MM.1S (cell line): ENCODE measurements around the gene CREB5.

ENCODE experiments used
- DNase-seq: peaks from one replicate; pipeline ENCODE4 v3.0.0-alpha.2; 2015
- H2AFZ ChIP-seq: fragments of 300-600 bp; sonication (generic); 2 replicates; pipeline ENCODE4 v1.6.0; 2016; ENCODE audit warnings: antibody characterized with exemption, low read length
- H3F3A ChIP-seq: fragments of 300-600 bp; sonication (generic); 2 replicates; pipeline ENCODE4 v1.6.1; 2016; ENCODE audit warnings: mild to moderate bottlenecking, antibody characterized with exemption, low read length, moderate library complexity, mixed read lengths; ENCODE audit not compliant: insufficient read depth
- H3K27ac ChIP-seq: fragments of 300-600 bp; sonication (generic); 2 replicates; pipeline ENCODE4 v1.5.1; 2016; ENCODE audit warnings: mild to moderate bottlenecking, low read length
- H3K27me3 ChIP-seq: fragments of 300-600 bp; sonication (generic); replicated peaks from 2 replicates; pipeline ENCODE4 v1.6.0; 2016; ENCODE audit warnings: low read length; ENCODE audit not compliant: insufficient read depth
- H3K36me3 ChIP-seq: fragments of 300-600 bp; sonication (generic); replicated peaks from 2 replicates; pipeline ENCODE4 v1.6.1; 2016; ENCODE audit warnings: mild to moderate bottlenecking, low read length, mixed read lengths; ENCODE audit not compliant: insufficient read depth
- H3K4me1 ChIP-seq: fragments of 300-600 bp; sonication (generic); 2 replicates; pipeline ENCODE4 v1.6.1; 2016; ENCODE audit warnings: low read length, mixed read lengths
- H3K4me2 ChIP-seq: fragments of 300-600 bp; sonication (generic); 2 replicates; pipeline ENCODE4 v1.6.0; 2016; ENCODE audit warnings: low read depth, low read length
- H3K4me3 ChIP-seq: fragments of 300-600 bp; sonication (generic); 2 replicates; pipeline ENCODE4 v1.5.1; 2016; ENCODE audit warnings: low read length, mixed read lengths
- H3K79me2 ChIP-seq: fragments of 300-600 bp; sonication (generic); 2 replicates; pipeline ENCODE4 v1.6.1; 2016; ENCODE audit warnings: mixed run types, low read length, mixed read lengths
- H3K9ac ChIP-seq: fragments of 300-600 bp; sonication (generic); 2 replicates; pipeline ENCODE4 v1.6.1; 2016; ENCODE audit warnings: low read length, mixed read lengths
- H3K9me2 ChIP-seq: fragments of 300-600 bp; sonication (generic); replicated peaks from 2 replicates; pipeline ENCODE4 v1.6.1; 2016; ENCODE audit warnings: mild to moderate bottlenecking, low read length, mixed read lengths; ENCODE audit not compliant: insufficient read depth
- H3K9me3 ChIP-seq: fragments of 300-600 bp; sonication (generic); replicated peaks from 2 replicates; pipeline ENCODE4 v1.6.1; 2016; ENCODE audit warnings: mild to moderate bottlenecking, low read length, mixed read lengths; ENCODE audit not compliant: insufficient read depth
- H4K20me1 ChIP-seq: fragments of 300-600 bp; sonication (generic); 2 replicates; pipeline ENCODE4 v1.6.1; 2016; ENCODE audit warnings: mild to moderate bottlenecking, low read length, moderate library complexity, mixed read lengths; ENCODE audit not compliant: insufficient read depth
- EZH2 ChIP-seq: fragments of 300-600 bp; sonication (generic); optimal IDR thresholded peaks from 2 replicates; pipeline ENCODE3; 2017; ENCODE audit warnings: low read depth, mild to moderate bottlenecking, antibody characterized with exemption, low read length, mixed read lengths
- EZH2phosphoT487 ChIP-seq: fragments of 300-600 bp; sonication (generic); IDR thresholded peaks from 2 replicates; pipeline ENCODE4 v1.6.1; 2018; ENCODE audit warnings: antibody characterized with exemption, low read length
- TF ChIP-seq, protein P1 (sequence below): fragments of 300-600 bp; sonication (generic); IDR thresholded peaks from 2 replicates; pipeline ENCODE4 v1.5.1; 2016; ENCODE audit warnings: antibody characterized with exemption, low read length, mixed read lengths

CREB5 gene

GRCh38 chr7:28524978-28525377 is 112.7 kb downstream of the CREB5 start:
- H4K20me1 ChIP-seq, result no peaks in the 10 kb centered on the region
- no peaks in the 10 kb centered on the region for H3F3A ChIP-seq
- no peaks in the 10 kb centered on the region for H3K36me3 ChIP-seq
- no peaks in the 10 kb centered on the region for H3K9me3 ChIP-seq
- H3K79me2 ChIP-seq, result no peaks in the 10 kb centered on the region
- no peak overlapping the region for H3K27ac ChIP-seq
- no peak for DNase-seq
- H3K9ac ChIP-seq, result no peak overlapping the region
- no peaks in the 10 kb centered on the region for H3K27me3 ChIP-seq
- no peak overlapping the region for H3K4me3 ChIP-seq
- no peak overlapping the region for H3K4me2 ChIP-seq
- no peak overlapping the region for H2AFZ ChIP-seq
- TF ChIP-seq EZH2 (no peak), EZH2phosphoT487 (no peak)
- TF ChIP-seq, protein P1, sequence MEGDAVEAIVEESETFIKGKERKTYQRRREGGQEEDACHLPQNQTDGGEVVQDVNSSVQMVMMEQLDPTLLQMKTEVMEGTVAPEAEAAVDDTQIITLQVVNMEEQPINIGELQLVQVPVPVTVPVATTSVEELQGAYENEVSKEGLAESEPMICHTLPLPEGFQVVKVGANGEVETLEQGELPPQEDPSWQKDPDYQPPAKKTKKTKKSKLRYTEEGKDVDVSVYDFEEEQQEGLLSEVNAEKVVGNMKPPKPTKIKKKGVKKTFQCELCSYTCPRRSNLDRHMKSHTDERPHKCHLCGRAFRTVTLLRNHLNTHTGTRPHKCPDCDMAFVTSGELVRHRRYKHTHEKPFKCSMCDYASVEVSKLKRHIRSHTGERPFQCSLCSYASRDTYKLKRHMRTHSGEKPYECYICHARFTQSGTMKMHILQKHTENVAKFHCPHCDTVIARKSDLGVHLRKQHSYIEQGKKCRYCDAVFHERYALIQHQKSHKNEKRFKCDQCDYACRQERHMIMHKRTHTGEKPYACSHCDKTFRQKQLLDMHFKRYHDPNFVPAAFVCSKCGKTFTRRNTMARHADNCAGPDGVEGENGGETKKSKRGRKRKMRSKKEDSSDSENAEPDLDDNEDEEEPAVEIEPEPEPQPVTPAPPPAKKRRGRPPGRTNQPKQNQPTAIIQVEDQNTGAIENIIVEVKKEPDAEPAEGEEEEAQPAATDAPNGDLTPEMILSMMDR, result no peak
- no peaks in the 10 kb centered on the region for H3K4me1 ChIP-seq
- no peaks in the 10 kb centered on the region for H3K9me2 ChIP-seq

DNA sequence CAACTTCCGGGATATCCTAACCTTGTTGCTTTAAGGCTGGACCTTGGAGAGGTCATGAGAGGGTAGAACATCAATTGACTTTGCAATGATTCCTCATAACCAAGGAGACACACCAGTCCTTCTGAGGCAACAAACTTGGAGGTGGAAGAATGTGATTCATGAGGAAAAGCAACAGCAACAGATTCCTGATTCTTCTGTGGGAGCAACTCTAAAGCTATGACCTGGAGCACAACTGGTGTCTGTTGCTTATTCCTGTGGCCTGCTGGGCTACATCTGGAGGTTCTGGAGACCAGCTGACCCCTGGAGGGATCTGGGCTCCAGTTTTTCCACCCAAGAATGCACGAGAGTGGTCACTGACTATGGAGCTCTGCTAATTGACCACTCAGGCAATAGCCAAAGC is 116.6 kb downstream of the CREB5 start:
- no peak overlapping the region for H3K9ac ChIP-seq
- no peak overlapping the region for H3K4me2 ChIP-seq

GRCh38 chr7:28529755-28530154 is 117.4 kb downstream of the CREB5 start:
- no peaks in the 10 kb centered on the region for H3K79me2 ChIP-seq
- no peaks in the 10 kb centered on the region for H4K20me1 ChIP-seq
- H2AFZ ChIP-seq, result no peak overlapping the region
- no peak overlapping the region for H3K27ac ChIP-seq
- no peak overlapping the region for H3K9ac ChIP-seq
- H3K9me2 ChIP-seq, result no peaks in the 10 kb centered on the region
- no peak overlapping the region for H3K4me2 ChIP-seq
- no peaks in the 10 kb centered on the region for H3K9me3 ChIP-seq
- H3K4me1 ChIP-seq, result no peaks in the 10 kb centered on the region
- H3K27me3 ChIP-seq, result no peaks in the 10 kb centered on the region
- H3K36me3 ChIP-seq, result no peaks in the 10 kb centered on the region
- no peak for TF ChIP-seq EZH2
- TF ChIP-seq, protein P1, result no peak
- TF ChIP-seq EZH2phosphoT487, result no peak
- no peak for DNase-seq
- no peak overlapping the region for H3K4me3 ChIP-seq
- no peaks in the 10 kb centered on the region for H3F3A ChIP-seq

More for the DNA sequence above, 116.6 kb downstream of the CREB5 start:
- Histone ChIP-seq H3K36me3 (no peaks in the 10 kb centered on the region), H3F3A (no peaks in the 10 kb centered on the region), H3K4me3 (no peak overlapping the region), H3K9me3 (no peaks in the 10 kb centered on the region), H4K20me1 (no peaks in the 10 kb centered on the region), H3K4me1 (no peaks in the 10 kb centered on the region), H2AFZ (no peak overlapping the region), H3K27ac (no peak overlapping the region), H3K27me3 (no peaks in the 10 kb centered on the region), H3K9me2 (no peaks in the 10 kb centered on the region), H3K79me2 (no peaks in the 10 kb centered on the region)
- TF ChIP-seq EZH2 (no peak), EZH2phosphoT487 (no peak)
- TF ChIP-seq, protein P1, result no peak
- DNase-seq, result no peak
